Dermis microvascular lymphatic vessel endothelial cell (primary cell): ENCODE results near the gene SERTAD4. TPM values are rescaled to one million over a fixed set of nuclear protein-coding genes. Genes with fewer than 3 reads are reported as not detected.

Source experiments
- total RNA-seq: library from RNA; depleted of rRNA; stranded (reverse); fragments of >200 nt; gene quantifications from 2 replicates; pipeline ENCODE4 v1.2.1, GENCODE V29; 2014

Gene SERTAD4
- total RNA-seq, 1 donor from 2014 or later, result 0.26 TPM

Other genes with a start within 250 kb of the SERTAD4 start
- gene HHAT, start 96.1 kb downstream of the SERTAD4 start, total RNA-seq, result 1.0 and 1.8 TPM in 2 replicates